HFF-Myc (cell line): ENCODE measurements around the gene LILRA5.

Experiments used
- DNase-seq: peaks from one replicate; pipeline ENCODE4 v3.0.0-alpha.2; 2011; ENCODE audit warnings: low read depth; ENCODE audit errors: extremely low read depth
- H3K4me3 ChIP-seq: replicated peaks from 2 replicates; pipeline ENCODE4 v1.5.1; 2011; ENCODE audit warnings: low read depth, mild to moderate bottlenecking, control low read depth, low read length
- CTCF ChIP-seq: IDR thresholded peaks from 2 replicates; pipeline ENCODE4 v1.5.1; 2012; ENCODE audit warnings: mild to moderate bottlenecking, low read depth, low read length, control low read depth; ENCODE audit errors: missing control alignments

The LILRA5 gene

GRCh38 chr19:54312011-54312410, 955 bp downstream of the LILRA5 start:
- no peak for TF ChIP-seq CTCF

DNA sequence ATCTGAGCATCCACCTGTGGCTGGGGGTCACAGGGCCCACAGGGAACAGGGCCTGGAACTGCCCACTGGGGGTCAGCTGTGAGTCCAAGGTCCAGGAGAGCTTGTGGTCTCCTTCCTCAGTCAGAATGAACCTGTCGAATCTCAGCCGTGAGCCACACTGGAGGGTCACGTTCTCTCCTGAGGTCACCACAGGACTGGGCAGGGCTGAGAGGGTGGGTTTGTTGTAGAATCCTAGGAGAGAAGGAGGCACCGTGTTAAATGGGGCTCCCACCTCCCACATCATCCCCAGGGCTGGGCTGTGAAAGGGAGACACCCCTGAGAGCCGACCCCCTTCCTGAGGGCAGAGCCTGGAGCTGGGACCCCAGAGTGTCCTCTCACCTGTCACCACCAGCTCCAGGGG, 1.5 kb downstream of the LILRA5 start:
- DNase-seq, result no peak
- TF ChIP-seq CTCF, result no peak
- H3K4me3 ChIP-seq, result no peak overlapping the region

More at GRCh38 chr19:54312011-54312410, 955 bp downstream of the LILRA5 start:
- no peak overlapping the region for H3K4me3 ChIP-seq
- DNase-seq, result no peak

- no peak overlapping the region for H3K4me3 ChIP-seq
- no peak for TF ChIP-seq CTCF
- DNase-seq, result no peak
Measured at GRCh38 chr19:54310543-54310942, 2.4 kb downstream of the LILRA5 start.

DNA sequence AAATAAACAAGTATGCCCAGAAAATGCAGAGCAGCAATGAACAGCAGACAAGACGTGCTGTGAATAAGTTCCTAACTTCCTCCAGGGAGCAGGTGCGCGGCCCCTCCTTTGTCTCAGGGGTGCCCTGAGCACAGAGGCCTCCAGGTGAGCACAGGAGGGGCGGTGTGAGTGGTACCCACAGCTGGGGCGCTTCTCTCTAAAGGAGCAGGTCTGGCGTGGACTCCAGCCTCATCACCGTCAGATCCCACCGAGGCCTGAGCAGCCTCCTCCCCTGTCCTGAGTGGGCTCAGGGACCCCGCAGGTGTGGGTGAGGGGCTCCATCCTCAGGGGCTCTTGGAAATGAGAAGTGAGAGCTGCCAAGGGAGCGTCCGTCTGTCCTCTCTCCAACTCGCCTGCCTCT, 3.2 kb downstream of the LILRA5 start:
- H3K4me3 ChIP-seq, result no peak overlapping the region
- no peak for TF ChIP-seq CTCF
- DNase-seq, result no peak

- TF ChIP-seq CTCF, result no peak
- no peak for DNase-seq
- no peak overlapping the region for H3K4me3 ChIP-seq
Measured at GRCh38 chr19:54307389-54308020, 5.5 kb downstream of the LILRA5 start.

GRCh38 chr19:54305141-54305540, 7.8 kb downstream of the LILRA5 start:
- DNase-seq, result no peak
- H3K4me3 ChIP-seq, result no peak overlapping the region
- no peak for TF ChIP-seq CTCF

DNA sequence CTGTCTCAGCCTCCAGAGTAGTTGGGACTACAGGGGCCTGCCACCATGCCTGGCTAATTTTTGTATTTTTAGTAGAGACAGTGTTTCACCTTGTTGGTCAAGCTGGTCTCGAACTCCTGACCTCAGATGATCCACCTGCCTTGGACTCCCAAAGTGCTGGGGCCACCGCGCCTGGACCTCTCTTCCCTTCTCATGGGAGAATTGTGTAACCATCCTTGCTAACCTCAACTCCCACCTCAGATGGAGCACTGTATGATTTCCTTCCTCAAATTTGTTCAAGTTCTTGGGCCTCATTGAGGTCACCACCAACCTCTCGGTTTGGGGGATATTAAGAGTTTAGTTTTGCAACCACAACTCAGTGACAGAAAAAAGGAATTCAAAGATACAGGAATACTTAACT, 10.7 kb downstream of the LILRA5 start:
- H3K4me3 ChIP-seq, result no peak overlapping the region
- DNase-seq, result no peak
- no peak for TF ChIP-seq CTCF
